Measurements from ENCODE around the gene MAU2. TPM values are rescaled to one million over a fixed set of nuclear protein-coding genes. Genes with fewer than 3 reads are reported as not detected.

The MAU2 gene
- total RNA-seq, 1 donor from 2014 or later: 55.2 TPM

DNA sequence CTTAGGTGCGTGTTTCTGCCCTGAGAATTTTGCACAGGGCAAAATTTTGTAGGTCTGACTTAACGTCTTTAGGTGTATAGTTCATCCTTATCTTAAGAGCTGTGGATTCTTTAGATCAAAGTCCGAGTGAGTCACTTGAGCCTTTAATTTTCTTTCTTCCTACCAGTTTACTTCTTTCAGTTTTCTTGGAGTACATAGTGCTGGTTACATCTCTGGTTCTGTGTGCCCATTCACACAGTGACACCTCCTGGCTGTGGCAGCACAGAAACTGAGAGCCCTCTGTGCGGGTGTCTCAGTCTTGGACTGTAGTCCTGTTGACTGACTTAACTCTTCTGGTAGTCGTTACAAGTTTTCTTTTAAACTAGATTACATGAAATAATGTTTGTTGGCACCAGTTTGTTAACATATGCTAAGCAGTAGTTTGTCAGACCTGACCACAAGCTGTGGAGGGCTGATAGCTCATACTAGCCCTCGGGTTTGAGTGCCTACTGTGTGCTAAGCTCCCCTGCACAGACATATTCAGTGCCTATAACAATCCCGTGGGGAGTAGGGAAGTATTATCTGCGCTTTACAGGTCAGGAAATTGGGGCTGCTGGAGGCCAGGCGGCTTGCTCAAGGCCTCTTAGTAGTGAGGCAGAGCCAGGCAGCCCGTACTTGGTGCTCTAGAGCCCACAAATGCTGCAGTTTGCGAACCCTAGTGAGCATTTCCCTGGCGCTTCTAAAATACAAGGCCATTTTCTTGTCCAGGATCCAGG lies 86.4 kb downstream of the MAU2 start:
- peak overlapping the region; percentile 83 for H3K27ac ChIP-seq
- no peaks in the 10 kb centered on the region for H3K9me3 ChIP-seq
- TF ChIP-seq POLR2A (IDR thresholded peaks at IDR 0.05): no peak
- no peak for TF ChIP-seq POLR2AphosphoS5 (IDR thresholded peaks at IDR 0.05; ENCODE audit: insufficient read depth in 1 of 2, low read depth in 1 of 2)
- TF ChIP-seq, protein P1, sequence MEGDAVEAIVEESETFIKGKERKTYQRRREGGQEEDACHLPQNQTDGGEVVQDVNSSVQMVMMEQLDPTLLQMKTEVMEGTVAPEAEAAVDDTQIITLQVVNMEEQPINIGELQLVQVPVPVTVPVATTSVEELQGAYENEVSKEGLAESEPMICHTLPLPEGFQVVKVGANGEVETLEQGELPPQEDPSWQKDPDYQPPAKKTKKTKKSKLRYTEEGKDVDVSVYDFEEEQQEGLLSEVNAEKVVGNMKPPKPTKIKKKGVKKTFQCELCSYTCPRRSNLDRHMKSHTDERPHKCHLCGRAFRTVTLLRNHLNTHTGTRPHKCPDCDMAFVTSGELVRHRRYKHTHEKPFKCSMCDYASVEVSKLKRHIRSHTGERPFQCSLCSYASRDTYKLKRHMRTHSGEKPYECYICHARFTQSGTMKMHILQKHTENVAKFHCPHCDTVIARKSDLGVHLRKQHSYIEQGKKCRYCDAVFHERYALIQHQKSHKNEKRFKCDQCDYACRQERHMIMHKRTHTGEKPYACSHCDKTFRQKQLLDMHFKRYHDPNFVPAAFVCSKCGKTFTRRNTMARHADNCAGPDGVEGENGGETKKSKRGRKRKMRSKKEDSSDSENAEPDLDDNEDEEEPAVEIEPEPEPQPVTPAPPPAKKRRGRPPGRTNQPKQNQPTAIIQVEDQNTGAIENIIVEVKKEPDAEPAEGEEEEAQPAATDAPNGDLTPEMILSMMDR (IDR thresholded peaks at IDR 0.05): no peak
- no peaks in the 10 kb centered on the region for H3K36me3 ChIP-seq
- peaks cover 72% of the 10 kb centered on the region for H3K4me1 ChIP-seq
- intact Hi-C loops (cut with DNase I): loop anchor here (10.0 kb wide), 1 partner anchor 78 kb away; no protein-coding TSS in a partner anchor
- H3K27me3 ChIP-seq: no peaks in the 10 kb centered on the region
- H3K4me3 ChIP-seq: peak overlapping the region; percentile 87 to 94
- DNase-seq (ENCODE audit: extremely low spot score in 2 of 2): no peak

DNA sequence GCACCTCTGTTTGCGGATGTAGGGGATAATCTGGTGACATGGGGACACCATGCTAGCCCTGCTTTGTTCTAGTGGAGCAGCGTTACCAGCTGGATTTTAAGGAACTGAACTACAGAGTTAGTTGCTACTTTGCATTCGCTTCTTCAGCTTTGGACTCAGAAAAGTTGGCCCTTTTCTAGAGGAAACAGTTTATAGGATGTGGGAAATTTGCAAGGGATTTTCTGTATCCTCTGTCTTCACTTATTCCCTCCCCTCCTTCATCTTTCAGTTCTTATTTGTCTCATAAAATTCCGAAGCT lies 87.0 kb downstream of the MAU2 start:
- intact Hi-C loops (cut with DNase I): loop anchor here (10.0 kb wide), 1 partner anchor 77 kb away; no protein-coding TSS in a partner anchor
- no peak for DNase-seq (ENCODE audit: extremely low spot score in 2 of 2)

More for the DNA sequence above, 87.0 kb downstream of the MAU2 start:
- peak overlapping the region in 1 of 2 donors; percentile 87 for H3K4me3 ChIP-seq
- H3K27me3 ChIP-seq: no peaks in the 10 kb centered on the region
- H3K4me1 ChIP-seq: peaks cover 77% of the 10 kb centered on the region
- TF ChIP-seq, protein P1 (IDR thresholded peaks at IDR 0.05): no peak
- TF ChIP-seq POLR2A (IDR thresholded peaks at IDR 0.05): no peak
- TF ChIP-seq POLR2AphosphoS5 (IDR thresholded peaks at IDR 0.05; ENCODE audit: insufficient read depth in 1 of 2, low read depth in 1 of 2): no peak
- no peaks in the 10 kb centered on the region for H3K9me3 ChIP-seq
- peak overlapping the region; percentile 83 for H3K27ac ChIP-seq
- no peaks in the 10 kb centered on the region for H3K36me3 ChIP-seq

Other genes with a start within 250 kb of the MAU2 start
- 31.7 TPM for gene TMEM161A, start 182.4 kb upstream of the MAU2 start, total RNA-seq
- gene MEF2B, start 150.6 kb upstream of the MAU2 start, total RNA-seq: not detected
- 18.9 TPM for gene BORCS8, start 128.7 kb upstream of the MAU2 start, total RNA-seq
- 61.6 TPM for gene RFXANK, start 128.6 kb upstream of the MAU2 start, total RNA-seq
- gene NR2C2AP, start 117.4 kb upstream of the MAU2 start, total RNA-seq: 12.5 TPM
- not detected for gene NCAN, start 108.9 kb upstream of the MAU2 start, total RNA-seq
- gene TM6SF2, start 47.5 kb upstream of the MAU2 start, total RNA-seq: not detected
- 25.5 TPM for gene SUGP1, start 320 bp upstream of the MAU2 start, total RNA-seq
- 49.6 TPM for gene GATAD2A, start 84.8 kb downstream of the MAU2 start, total RNA-seq
- 0.98 TPM for gene TSSK6, start 194.7 kb downstream of the MAU2 start, total RNA-seq
- 47.9 TPM for gene NDUFA13, start 195.4 kb downstream of the MAU2 start, total RNA-seq
- gene YJEFN3, start 208.1 kb downstream of the MAU2 start, total RNA-seq: 2.5 TPM
- 0.98 TPM for gene CILP2, start 217.4 kb downstream of the MAU2 start, total RNA-seq